Stimulated activated CD8-positive, alpha-beta memory T cell treated with anti-CD3 and anti-CD28 coated beads, Interleukin-15, amount 100 ng/mL, for 1 hour (primary cell): ENCODE measurements around the gene PAK1IP1.
"Not testable (repeated sequence)": the region's sequence is repeated elsewhere in the genome, so short reads cannot be mapped to it uniquely, and the experiment has no call there.

Experiments
- DNase-seq: peaks from one replicate; pipeline ENCODE4 v3.0.0-alpha.2; 2020; ENCODE audit warnings: low read depth

The PAK1IP1 gene, protein sequence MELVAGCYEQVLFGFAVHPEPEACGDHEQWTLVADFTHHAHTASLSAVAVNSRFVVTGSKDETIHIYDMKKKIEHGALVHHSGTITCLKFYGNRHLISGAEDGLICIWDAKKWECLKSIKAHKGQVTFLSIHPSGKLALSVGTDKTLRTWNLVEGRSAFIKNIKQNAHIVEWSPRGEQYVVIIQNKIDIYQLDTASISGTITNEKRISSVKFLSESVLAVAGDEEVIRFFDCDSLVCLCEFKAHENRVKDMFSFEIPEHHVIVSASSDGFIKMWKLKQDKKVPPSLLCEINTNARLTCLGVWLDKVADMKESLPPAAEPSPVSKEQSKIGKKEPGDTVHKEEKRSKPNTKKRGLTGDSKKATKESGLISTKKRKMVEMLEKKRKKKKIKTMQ

DNA sequence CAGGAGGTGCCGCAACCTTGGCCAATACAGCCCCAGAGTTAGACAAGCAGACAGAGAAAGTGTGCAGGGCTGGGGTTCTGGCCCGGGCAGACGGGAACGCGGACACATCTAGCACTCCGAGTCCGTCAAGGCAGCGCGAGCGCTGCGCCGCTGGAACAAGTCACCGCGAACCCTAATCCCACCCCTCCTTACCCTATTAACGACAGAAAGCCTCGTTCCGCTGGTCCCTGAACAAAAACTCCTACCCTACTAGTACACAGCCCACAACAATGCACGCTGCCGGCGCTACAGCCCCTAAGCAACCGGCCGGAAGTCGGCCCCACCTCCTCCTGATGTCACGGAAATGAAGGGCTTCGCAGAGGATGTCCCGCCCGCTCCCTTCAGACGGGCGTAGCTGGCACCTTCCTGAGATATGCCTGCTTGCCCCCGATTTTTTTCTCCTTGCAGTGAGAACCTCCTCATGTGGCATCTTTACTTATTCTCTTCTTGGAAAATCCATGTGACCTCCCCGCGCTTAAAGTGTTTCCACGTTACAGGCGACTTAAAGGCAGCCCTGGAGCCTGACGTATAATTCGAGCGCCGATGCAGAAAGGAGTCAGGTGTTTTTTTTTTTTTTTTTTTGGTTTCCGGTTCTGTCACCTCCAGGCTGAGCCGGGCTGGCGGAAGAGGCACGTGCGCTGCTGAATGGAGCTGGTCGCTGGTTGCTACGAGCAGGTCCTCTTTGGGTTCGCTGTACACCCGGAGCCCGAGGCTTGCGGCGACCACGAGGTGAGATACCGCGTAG is at the start of gene PAK1IP1, which contains the start of gene C6orf52:
Gene PAK1IP1, plus strand, starts transcription at position 671 of the 784 bp plus-strand sequence. Its CDS starts 14 bp downstream, at position 685.
Gene C6orf52, minus strand, starts transcription at position 315 of the 784 bp plus-strand sequence. CDS start 7,066 bp downstream, outside the sequence.
- peak; percentile 93 for DNase-seq

DNA sequence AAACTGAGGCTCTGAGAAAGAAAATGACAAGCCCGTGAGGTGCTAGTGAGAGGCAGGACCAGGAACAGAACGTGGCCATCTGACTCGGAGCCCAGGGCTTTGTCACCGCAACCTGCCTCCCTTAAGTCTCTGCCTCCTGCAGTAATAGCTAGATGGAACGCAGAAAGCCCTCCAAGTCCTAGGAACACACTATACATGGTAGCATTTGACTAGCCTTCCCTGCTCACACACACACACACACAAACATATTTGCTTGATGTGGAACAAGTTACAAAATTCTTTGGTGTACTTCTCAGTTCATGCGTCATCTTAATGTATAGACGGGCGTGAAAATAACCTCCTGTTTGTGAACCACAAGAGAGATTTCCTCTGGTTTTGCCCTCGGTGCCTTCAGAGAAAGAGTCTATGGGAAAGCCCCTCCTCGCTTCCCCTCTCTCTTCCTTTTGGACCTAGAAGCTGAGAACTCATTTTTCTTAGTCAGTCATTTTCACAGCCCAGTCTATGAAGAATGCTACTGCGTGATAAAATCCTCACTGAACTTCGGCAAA is 39.2 kb upstream of the PAK1IP1 start:
- no peak for DNase-seq

DNA sequence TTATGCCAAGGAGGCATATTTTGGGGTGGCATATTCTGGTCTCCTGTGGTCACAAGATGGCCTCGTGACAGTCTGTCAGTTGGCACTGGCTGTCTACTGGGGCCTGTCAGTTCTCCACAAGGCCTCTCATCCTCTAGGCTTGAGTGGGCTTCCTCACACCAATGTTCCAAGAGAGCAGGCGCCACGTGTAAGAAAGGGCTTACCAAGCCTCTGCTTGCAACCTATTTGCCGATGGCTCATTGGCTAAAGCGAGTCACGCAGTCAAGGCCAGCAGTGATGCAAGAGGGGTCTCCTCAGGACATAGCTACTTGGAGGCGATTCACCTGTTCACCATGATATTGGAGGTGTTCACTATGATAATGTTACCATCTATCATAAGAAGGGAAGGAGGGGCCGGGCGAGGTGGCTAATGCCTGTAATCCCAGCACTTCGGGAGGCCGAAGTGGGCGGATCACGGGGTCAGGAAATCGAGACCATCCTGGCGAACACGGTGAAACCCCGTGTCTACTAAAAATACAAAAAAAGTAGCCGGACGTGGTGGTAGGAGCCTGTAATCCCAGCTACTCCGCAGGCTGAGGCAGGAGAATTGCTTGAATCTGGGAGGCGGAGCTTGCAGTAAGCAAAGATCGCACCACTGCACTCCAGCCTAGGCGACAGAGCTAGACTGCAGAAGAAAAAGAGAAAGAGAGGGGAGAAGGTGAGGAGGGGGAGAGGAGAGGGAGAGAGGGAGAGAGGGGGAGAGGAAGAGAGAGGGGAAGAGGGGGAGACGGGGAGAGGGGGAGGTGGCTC is 35.7 kb upstream of the PAK1IP1 start:
- DNase-seq = no peak

DNA sequence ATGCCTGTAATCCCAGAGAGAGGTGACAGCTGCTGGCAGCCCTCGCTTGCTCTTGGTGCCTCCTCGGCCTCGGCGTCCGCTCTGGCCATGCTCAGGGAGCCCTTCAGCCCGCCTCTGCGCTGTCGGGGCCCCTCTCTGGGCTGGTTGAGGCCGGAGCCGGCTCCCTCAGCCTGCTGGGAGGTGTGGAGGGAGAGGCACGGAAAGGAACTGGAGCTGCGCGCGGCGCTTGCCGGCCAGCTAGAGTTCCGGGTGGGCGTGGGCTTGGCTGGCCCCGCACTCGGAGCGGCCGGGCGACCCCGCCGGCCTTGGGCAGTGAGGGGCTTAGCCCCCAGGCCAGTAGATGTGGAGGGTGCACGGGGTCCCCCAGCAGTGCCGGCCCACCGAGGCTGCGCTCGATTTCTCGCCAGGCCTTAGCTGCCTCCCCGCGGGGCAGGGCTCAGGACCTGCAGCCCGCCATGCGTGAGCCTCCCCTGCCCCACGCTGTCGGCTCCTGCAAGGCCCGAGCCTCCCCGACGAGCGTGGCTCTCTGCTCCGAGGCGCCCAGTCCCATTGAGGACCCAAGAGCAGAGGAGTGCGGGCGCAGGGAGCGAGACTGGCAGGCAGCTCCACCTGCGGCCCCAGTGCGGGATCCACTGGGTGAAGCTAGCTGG is 34.9 kb upstream of the PAK1IP1 start:
- no peak for DNase-seq

DNA sequence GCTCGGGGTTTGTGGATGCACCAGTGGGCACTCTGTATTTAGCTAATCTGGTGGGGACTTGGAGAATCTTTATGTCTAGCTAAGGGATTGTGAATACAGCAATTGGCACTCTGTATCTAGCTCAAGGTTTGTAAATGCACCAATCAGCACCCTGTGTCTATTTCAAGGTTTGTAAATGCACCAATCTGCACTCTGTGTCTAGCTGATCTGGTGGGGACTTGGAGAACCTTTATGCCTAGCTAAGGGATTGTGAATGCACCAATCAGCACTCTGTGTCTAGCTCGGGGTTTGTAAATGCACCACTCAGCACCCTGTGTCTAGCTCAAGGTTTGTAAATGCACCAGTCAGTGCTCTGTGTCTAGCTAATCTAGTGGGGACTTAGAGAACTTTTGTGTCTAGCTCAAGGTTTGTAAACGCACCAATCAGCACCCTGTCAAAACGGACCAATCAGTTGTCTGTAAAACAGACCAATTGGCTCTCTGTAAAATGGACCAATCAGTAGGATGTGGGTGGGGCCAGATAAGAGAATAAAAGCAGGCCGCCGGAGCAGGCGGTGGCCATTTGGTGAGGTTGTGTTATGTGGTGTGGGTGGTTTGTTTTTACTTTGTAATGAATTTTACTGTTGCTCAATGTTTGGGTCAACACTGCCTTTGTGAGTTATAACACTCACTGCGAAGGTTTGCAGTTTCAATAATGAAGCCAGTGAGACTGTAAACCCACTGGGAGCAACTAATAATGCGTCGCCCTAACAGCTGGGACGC is 34.2 kb upstream of the PAK1IP1 start:
- DNase-seq = not testable (repeated sequence)

DNA sequence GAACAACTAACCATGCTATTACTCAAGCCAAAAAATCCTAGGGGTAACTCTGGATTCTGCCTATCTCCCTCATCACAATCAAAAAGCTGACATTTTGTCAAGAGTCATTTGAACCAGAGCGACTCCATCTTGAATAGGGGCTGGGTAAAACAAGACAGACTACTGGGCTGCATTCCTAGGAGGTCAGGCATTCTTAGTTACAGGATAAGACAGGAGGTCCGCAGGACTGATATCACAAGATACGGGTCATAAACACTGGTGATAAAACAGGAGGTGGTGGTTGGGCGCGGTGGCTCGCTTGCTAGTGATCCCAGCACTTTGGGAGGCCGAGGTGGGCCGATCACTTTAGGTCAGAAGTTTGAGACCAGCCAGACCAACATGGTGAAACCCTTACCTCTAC is 32.6 kb upstream of the PAK1IP1 start:
- no peak for DNase-seq

DNA sequence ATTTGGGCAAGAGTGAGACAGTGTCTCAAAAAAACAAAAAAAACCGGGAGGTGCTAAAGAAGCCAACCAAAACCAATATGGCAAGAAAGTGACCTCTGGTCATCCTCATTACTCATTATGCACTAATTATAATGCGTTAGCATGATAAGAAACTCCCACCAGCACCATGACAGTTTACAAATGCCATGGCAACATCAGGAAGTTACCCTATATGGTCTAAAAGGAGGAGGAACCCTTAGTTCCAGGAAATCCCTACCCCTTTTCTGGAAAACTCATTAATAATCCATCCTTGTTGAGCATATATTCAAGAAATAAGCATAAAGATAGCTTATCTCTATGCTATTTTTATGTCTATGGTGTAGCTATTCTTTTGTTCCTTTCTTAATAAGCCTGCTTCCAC is 32.0 kb upstream of the PAK1IP1 start:
- no peak for DNase-seq

DNA sequence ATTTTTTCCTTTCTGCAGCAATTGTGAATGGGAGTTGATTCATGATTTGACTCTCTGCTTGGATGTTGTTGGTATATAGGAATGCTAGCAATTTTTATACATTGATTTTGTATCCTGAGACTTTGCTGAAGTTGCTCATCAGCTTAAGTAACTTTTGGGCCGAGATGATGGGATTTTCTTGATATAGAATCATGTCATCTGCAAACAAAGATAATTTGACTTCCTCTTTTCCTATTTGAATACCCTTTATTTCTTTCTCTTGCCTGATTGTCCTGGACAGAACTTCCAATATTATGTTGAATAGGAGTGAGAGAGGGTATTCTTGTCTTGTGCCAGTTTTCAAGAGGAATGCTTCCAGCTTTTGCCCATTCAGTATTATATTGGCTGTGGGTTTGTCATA is 29.2 kb upstream of the PAK1IP1 start:
- DNase-seq = not testable (repeated sequence)

DNA sequence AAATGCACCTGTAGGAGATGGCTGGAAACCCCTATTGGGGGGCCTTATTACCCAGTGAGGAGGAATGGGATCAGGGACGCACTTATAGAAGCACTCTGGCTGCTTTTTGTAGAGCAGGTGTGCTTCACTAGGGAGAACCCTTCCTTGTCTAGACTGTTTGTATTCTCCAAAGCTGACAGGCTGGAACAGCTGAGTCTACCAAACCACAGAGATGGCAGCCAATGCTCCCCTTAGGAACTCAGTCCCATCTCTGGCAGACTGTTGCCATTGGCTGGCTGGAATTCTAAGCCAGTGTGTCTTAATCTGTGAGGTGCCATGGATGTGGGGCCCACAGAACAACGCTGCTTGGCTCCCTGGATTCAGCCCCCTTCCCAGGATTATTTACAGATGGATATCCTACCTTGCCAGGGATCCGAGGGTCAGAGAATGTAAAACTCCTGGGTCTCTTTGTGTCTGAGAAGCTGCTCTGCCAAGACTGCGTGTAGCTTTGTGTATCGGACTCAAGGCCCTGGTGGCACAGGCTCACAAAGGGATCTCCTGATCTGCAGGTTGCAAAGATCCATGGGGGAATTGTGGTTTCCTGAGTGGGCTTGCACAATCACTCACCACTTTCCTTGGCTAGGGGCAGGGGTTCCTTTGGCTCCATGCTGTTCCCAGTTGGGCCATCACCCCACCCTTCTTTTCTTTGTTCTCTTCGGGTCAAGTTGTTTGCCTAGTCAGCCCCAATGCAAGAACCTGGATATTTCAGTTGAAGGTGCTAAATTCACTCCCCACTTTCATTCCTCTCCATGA is 26.4 kb upstream of the PAK1IP1 start:
- no peak for DNase-seq

DNA sequence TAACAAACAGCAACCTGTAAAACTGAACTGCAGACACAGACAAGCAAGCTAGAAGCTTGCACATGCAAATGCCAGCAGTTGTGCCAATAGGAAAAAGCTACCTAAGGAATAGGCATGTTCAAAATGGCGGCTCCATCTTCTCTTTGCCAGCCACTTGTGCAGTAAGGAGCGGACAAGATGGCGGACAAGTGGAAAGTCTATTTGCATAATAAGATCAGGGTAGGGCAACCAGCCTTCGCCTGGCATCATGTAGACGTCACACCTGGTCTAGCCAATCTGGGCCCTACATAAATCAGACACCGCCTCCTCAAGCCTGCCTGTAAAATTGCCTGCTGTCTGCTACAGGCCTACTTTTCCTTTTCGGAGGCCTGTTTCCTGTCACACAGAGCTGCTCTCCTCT is 18.4 kb upstream of the PAK1IP1 start:
- DNase-seq = no peak

DNA sequence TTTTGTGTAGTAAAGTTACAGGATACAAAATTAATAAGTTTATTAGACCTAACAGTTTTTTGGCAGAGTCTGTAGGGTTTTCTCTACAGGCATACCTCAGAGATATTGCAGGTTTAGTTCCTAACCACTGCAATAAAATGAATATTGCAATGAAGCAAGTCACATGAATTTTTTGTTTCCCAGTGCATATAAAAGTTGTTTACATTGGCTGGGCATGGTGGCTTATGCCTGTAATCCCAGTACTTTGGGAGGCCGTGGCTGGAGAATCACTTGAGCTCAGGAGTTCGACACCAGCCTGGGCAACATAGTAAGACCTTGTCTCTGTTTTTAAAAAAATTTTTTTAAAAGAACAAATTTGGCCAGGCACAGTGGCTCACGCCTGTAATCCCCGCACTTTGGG is 16.3 kb upstream of the PAK1IP1 start:
- DNase-seq = no peak

DNA sequence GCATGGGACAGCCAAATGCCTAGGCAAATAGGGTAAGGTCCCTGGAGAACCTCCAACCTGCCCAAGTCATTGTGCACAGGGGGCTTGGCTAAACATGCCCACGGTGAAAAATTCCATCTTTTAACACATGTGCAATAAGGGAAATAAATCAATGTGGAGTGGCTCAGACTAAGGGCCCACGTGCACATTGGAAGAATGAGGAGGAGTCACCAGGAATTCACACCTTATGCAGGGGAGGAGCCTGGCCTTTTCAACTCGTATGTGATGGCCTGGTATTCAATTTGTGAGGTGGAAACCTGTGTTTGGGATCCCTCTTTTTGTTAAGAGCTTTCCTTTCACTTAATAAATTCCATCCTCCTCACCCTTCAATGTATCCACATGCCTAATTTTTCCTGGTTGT is 13.0 kb upstream of the PAK1IP1 start:
- DNase-seq = no peak

DNA sequence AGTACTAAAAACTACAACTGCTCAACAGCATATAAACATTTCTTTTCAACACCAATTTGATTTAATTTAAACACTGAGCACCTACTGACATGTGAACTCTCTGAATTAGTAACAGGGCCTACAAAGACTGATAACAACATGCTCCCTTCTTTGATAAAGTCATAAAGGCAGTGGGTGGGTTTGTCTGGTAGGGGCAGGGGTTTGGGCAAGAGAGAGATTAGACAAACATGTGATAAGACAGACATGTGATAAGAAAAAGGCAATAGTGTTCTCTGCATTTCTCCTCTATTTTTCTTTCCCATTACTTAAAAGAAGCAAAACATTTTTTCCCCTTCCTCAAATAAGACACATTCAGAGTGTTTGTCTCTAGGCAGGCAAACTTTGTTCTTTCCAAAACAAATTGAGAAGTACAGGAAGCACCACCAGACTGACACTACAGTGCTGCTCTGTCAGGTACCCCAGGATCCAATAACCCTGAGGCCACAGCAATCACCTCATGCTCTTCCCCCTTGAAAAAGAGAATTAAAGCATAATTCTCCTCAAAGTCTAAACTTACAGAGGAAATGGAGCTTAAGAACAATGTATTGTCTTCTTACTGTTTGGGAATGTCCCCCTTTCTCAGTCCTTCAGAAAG is 12.3 kb upstream of the PAK1IP1 start:
- DNase-seq = no peak

DNA sequence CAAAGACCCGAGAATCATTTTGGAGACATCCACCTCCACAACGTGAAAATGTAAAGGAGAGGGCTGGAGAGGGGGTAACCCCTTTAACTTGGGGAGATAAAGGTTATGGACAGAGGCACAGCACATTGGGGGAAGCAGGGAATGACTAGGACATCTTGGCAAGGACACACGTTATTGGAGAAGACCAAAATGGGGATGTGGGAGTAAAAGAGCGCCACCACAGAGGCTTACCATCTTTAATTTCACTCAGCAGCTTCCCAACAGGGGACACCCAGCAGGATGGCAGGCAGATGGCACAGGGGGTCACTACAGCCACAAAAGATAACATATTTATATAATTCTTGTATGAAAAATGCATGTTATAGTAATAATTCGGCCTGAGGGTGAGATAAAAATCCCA is 10.2 kb upstream of the PAK1IP1 start:
- DNase-seq = no peak

DNA sequence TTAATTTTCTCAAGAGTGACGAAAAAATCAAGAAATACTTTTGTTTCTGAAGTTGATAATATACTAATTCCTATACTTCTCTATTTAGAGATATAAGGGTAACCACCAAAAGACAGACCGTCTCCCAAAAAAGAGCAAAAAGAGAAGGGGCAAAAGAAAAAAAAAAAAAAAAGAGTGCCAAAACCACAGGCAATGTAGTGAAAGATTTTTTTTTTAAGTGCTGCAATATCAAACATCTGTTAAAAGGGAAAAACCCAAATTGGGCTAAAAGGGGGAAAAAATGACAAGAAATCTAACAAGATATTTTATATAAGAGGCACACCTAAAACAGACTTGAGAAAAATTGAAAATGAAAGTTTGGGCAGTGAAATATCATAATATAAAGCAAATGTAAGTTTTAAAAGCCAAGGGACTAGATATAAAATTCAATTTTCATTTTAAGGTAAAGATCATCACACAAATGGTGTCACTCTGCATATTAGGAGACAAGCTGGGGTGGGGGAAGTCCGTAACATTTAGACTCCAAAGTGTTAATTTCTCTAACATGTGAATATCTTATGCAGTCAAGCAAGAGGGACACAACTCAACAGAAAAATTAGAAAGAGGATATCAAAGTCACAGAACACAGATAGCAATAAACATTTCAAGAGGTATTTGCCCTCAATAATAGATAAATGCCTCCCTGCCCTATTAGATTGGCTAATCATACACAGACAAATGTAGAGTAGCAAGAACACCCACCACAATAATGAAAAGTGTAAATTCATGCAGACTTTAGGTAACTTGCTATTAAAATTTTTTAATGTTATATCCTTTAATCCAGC is 9.5 kb upstream of the PAK1IP1 start:
- DNase-seq = no peak

DNA sequence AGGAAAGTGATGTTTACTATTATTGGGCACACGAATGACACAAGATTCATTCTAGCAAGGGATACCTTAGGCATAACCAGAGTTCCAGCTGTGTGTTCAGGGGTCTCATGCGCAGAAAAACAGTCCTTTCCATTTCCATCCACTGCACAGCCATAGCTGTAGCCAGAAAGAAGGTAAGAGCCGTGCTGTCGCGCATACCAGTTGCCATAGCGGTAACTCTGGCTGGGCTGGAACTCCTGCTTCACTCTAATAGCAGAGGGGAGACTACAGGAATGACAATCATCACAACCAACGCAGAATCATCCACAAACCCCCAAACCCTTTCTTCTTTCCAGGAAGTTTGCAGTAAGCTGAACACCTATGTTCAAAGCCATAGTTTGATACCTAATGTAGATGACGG is 7.9 kb upstream of the PAK1IP1 start:
- no peak for DNase-seq

DNA sequence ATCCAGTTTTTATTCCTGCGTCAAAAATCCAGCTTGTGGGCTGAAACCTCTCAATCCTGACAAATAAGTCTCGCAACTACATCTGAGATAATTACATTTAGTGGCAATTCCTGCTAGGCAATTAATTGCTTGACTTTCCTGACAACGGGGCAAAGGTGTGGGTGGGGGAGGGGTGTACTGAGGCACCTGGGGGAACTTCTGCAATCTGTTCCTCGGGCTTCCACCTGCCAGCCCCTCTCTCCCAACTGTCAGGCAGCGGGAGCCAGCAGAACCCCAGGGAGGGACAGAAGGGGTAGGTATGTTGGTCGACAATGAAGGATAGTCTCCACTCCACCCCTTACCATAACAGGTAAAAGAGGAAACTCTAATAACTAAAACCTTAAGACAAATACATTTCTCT is 7.2 kb upstream of the PAK1IP1 start:
- DNase-seq = no peak

DNA sequence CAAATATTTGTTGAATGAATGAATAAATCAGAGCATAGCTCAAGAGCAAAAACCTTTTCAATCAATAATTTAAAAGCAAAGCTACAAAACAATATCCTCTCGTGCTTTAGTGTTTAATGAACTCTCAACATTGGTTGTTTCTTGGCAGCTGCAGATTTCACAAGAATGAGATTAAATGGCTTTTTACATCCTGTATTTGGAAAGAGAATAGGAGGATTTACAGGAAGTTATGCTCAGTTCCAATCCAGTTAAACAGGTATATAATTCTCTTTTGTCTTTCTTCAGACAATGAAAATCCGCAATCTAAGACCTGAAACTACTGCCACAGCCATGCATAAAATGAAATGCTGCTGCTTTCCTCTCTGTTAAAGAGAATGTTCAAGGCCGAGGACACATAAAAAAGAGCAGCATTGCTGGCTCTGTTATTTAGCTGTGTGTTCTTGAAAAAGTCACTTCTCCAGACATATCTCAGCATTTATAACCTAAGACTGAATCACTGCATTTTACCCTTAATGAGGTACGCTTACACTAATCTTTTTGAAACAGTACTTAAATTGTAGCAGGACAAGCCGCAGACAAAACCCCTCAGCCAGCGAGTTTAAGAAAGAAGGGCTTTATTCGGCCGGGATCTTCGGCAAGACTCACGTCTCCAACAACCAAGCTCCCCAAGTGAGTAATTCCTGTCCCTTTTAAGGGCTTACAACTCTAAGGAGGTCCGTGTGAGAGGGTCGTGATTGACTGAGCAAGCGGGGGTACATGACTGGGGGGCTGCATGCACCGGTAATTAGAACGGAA is 3.9 kb upstream of the PAK1IP1 start:
- no peak for DNase-seq
